Mesodermal cell (in vitro differentiated cells): ENCODE measurements around the gene LPCAT3.
A peak's percentile ranks its signal among the peaks of the same experiment; 100 is the strongest.

Source experiments
- H3K27ac ChIP-seq: 2 replicates; pipeline ENCODE4 v1.7.0; 2013; ENCODE audit warnings: mild to moderate bottlenecking, low read depth, low read length, moderate library complexity; ENCODE audit not compliant: severe bottlenecking
- H3K36me3 ChIP-seq: 2 replicates; pipeline ENCODE4 v1.7.1; 2013; ENCODE audit warnings: mild to moderate bottlenecking, low read length, moderate library complexity; ENCODE audit not compliant: control insufficient read depth, insufficient read depth
- H3K4me1 ChIP-seq: one replicate; pipeline ENCODE4 v1.7.1; 2013; ENCODE audit warnings: mild to moderate bottlenecking, low read length; ENCODE audit not compliant: insufficient read depth, control insufficient read depth, poor library complexity, severe bottlenecking
- H3K4me3 ChIP-seq: 2 replicates; pipeline ENCODE4 v1.7.0; 2013; ENCODE audit warnings: low read length, control low read depth, mild to moderate bottlenecking; ENCODE audit not compliant: insufficient read depth, poor library complexity, severe bottlenecking; ENCODE audit errors: extremely low read depth
- H3K9me3 ChIP-seq: 2 replicates; pipeline ENCODE4 v1.7.1; 2013; ENCODE audit warnings: mild to moderate bottlenecking, low read length, moderate library complexity; ENCODE audit not compliant: control insufficient read depth
- WGBS, 2 experiments: methylation state at CpG; one replicate each; pipeline ENCODE4 v1.1.5; 2013; ENCODE audit warnings: missing lambda C conversion rate in 2 of 2; ENCODE audit not compliant: insufficient coverage in 2 of 2; 5-methylcytosine and 5-hydroxymethylcytosine counted together

Gene LPCAT3

DNA sequence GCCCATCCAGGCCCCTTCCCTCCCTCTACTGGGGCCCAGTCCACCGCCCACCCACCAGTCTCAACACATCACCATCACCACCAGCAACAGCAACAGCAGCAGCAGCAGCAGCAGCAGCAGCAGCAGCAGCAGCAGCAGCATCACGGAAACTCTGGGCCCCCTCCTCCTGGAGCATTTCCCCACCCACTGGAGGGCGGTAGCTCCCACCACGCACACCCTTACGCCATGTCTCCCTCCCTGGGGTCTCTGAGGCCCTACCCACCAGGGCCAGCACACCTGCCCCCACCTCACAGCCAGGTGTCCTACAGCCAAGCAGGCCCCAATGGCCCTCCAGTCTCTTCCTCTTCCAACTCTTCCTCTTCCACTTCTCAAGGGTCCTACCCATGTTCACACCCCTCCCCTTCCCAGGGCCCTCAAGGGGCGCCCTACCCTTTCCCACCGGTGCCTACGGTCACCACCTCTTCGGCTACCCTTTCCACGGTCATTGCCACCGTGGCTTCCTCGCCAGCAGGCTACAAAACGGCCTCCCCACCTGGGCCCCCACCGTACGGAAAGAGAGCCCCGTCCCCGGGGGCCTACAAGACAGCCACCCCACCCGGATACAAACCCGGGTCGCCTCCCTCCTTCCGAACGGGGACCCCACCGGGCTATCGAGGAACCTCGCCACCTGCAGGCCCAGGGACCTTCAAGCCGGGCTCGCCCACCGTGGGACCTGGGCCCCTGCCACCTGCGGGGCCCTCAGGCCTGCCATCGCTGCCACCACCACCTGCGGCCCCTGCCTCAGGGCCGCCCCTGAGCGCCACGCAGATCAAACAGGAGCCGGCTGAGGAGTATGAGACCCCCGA, 81.4 kb downstream of the LPCAT3 start:
- Histone ChIP-seq H3K36me3 (peaks cover 89% of the 10 kb centered on the region), H3K4me3 (peak overlapping the region; percentile 38), H3K27ac (peak overlapping the region; percentile 91), H3K9me3 (no peaks in the 10 kb centered on the region), H3K4me1 (peaks cover 10% of the 10 kb centered on the region)
- 86 to 91% methylated on average over 27 to 36 of the region's 36 CpGs for WGBS, 2 experiments

DNA sequence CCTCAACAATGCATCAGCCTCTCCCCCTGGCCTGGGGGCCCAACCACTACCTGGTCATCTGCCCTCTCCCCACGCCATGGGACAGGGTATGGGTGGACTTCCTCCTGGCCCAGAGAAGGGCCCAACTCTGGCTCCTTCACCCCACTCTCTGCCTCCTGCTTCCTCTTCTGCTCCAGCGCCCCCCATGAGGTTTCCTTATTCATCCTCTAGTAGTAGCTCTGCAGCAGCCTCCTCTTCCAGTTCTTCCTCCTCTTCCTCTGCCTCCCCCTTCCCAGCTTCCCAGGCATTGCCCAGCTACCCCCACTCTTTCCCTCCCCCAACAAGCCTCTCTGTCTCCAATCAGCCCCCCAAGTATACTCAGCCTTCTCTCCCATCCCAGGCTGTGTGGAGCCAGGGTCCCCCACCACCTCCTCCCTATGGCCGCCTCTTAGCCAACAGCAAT, 82.1 kb downstream of the LPCAT3 start:
- 96 to 100% methylated on average over 3 of the region's 3 CpGs for WGBS, 2 experiments
- peaks cover 87% of the 10 kb centered on the region for H3K36me3 ChIP-seq
- H3K27ac ChIP-seq: no peak overlapping the region
- H3K4me3 ChIP-seq: no peak overlapping the region
- H3K9me3 ChIP-seq: no peaks in the 10 kb centered on the region
- peaks cover 6% of the 10 kb centered on the region for H3K4me1 ChIP-seq

DNA sequence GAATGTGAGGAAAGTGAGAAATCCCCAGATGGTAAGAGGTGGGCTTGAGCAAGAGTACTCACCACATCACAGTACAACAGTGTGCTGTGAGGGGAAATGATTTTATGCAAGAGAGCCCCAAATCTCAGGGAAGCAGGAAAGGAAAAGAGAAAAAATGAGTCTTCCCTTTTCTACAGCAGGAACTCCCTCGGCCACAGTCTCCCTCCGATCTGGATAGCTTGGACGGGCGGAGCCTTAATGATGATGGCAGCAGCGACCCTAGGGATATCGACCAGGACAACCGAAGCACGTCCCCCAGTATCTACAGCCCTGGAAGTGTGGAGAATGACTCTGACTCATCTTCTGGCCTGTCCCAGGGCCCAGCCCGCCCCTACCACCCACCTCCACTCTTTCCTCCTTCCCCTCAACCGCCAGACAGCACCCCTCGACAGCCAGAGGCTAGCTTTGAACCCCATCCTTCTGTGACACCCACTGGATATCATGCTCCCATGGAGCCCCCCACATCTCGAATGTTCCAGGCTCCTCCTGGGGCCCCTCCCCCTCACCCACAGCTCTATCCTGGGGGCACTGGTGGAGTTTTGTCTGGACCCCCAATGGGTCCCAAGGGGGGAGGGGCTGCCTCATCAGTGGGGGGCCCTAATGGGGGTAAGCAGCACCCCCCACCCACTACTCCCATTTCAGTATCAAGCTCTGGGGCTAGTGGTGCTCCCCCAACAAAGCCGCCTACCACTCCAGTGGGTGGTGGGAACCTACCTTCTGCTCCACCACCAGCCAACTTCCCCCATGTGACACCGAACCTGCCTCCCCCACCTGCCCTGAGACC, 82.7 kb downstream of the LPCAT3 start:
- Histone ChIP-seq H3K36me3 (peaks cover 82% of the 10 kb centered on the region), H3K9me3 (no peaks in the 10 kb centered on the region), H3K4me3 (no peak overlapping the region), H3K4me1 (peaks cover 11% of the 10 kb centered on the region), H3K27ac (no peak overlapping the region)
- 90 to 97% methylated on average over 5 to 6 of the region's 14 CpGs for WGBS, 2 experiments

DNA sequence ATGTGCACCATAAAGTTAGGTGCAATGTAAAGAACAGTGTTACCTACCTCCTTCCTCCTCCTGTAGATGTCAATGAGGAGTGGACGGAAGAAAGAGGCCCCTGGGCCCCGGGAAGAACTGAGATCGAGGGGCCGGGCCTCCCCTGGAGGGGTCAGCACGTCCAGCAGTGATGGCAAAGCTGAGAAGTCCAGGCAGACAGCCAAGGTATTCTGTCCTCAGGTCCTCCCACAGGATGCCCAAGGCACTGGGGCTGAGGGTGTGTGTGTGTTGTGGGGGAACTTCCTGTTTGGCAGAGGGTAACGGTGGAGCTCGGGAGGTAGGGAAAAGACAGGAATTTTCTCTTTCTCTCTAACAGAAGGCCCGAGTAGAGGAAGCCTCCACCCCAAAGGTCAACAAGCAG, 84.2 kb downstream of the LPCAT3 start:
- Histone ChIP-seq H3K4me3 (no peak overlapping the region), H3K4me1 (peaks cover 23% of the 10 kb centered on the region), H3K9me3 (no peaks in the 10 kb centered on the region), H3K36me3 (peaks cover 78% of the 10 kb centered on the region), H3K27ac (no peak overlapping the region)
- WGBS, 2 experiments: 91 to 93% methylated on average over 4 to 5 of the region's 8 CpGs

DNA sequence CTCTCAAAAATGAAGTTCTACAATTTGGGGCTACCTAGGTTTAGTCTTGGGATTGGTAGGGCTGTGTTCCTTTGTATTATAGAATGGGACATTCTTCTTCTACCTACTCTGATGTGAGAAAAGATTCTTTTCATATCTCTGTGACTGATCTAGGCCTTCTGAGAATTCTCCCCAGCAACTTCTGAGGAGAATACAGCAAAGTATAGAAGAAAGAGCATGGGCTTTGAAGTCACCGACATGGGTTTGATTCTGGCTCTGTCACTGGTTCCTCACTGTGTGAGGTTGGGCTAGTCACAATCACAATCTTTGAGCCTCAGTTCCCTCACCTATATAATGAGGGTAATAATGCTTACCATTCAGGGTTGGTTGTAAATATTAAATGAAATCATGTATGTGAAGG, 85.5 kb downstream of the LPCAT3 start:
- Histone ChIP-seq H3K9me3 (no peaks in the 10 kb centered on the region), H3K27ac (no peak overlapping the region), H3K4me3 (no peak overlapping the region), H3K36me3 (peaks cover 69% of the 10 kb centered on the region), H3K4me1 (peaks cover 23% of the 10 kb centered on the region)
- 100% methylated on average over 1 of the region's 1 CpG; no CpG with 5 or more reads in 1 of the 2 experiments for WGBS, 2 experiments

DNA sequence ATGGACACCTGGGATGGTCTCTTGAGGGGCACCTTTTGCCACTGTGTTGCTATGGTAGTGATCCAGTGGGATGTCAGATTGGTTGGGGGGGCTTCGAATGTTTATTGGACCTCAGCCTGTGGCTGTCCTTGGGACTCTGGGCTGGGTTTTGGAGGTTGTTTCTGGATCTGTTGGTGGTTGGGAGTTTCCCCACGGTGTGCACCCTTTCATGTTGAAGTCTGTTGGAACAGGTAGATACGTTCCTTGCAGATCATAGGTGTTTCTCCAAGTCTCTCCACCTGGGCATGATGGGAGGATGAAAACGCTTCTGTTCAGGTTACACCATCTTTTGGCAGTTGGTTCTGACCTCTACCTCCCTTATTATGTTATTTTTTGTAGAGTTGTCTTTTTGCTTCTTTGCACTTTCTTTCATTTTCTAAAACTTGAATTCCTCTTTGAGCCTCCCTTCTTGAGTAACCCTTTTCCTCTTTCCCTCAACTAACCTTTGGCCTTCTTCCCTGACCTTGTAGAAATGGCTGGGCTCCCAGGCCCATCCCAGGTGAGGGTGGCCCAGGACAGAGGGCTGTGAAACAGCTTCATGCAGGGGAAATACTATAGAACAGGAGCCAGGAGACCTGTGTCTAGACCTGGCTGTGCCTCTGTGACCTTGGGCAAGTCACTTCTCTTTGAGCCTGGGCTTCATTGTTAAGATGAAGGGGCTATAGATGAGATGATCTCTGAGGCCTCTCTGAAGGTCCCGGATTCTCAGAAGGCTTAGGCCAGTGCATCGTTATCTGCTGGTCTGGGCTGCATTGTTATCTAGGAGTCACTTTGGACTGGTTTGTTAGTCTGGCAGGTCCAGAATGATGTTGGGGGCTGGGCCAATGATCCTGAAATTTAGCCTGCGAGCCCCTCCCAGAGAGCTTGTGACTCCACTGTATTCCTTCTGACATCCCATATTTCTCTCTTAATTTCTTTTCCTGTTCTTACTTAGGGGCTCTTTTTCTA, 88.5 kb downstream of the LPCAT3 start:
- Histone ChIP-seq H3K4me3 (peak overlapping the region; percentile 90), H3K36me3 (peaks cover 42% of the 10 kb centered on the region), H3K9me3 (no peaks in the 10 kb centered on the region), H3K27ac (no peak overlapping the region), H3K4me1 (peaks cover 40% of the 10 kb centered on the region)
- 74 to 83% methylated on average over 5 of the region's 7 CpGs for WGBS, 2 experiments

DNA sequence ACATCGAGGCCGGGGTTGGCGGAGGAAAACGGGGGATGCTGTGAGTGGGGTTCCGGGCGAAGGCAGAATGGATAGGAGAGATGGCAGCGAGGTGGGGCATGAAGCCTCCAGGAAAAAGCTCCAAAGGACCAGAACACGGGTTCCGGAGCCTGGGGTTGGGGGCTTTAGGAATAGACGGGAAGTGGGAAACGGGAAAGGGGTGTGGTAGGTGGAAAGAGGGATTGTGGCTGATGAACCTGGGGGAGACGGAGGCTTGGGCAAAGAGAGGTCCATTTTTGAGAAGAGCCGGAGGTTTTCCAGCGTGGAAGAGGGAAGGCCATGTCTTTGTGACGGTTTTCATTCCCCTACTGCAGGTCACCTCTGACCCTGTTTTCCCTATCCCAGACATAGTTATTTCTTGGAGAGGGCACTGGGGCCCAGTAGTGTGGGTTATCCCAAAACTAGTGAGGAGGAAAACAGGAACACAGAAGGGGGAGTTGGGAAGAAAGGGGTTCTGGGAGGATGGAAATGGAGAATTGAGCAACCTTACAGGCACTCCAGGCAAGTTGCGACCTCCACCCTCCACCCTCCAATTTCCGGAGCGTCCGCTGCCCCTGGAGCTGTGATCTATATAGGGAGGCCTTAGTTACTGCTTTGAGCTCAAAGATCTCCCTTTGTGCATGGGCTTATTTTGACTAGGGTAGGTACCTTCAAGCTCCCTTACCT, 89.4 kb downstream of the LPCAT3 start:
- Histone ChIP-seq H3K36me3 (peaks cover 33% of the 10 kb centered on the region), H3K4me3 (peak overlapping the region; percentile 90), H3K9me3 (no peaks in the 10 kb centered on the region), H3K27ac (peak overlapping the region; percentile 16), H3K4me1 (peaks cover 45% of the 10 kb centered on the region)
- 0 to 1% methylated on average over 12 to 14 of the region's 19 CpGs for WGBS, 2 experiments

DNA sequence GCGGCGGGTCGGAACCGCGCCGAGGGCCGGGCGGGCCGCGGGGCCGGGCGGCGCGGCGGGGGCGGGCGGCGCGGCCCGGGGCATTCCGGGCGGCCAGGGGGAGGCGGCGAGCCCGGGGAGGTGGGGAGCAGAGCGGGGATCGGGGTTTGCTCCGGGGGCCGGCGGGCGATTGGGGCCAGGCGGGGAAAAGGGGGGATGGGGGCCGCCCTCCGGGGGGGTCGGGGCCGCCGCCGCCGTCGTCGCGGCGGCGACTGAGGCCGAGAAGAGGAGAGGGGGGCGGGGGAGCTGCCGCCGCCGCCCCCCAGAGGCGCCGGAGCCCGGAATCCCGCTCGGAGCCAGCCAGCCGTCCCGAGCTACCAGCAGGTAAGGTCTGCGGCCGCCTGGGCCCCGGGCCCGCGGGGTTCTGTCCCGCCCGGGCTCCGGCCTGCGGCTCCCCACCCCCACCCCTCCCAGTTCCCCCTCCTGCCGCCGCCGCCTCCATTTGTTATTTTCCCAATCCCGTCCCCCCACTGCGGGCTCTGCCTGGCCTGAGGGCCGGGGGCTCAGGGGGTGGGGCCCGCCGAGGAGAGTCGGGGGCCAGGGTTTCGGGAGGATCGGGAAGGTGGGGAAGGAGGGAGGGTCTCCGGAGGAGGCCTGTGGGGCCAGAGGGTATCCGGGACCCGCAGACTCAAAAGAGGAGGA, 90.1 kb downstream of the LPCAT3 start:
- peak overlapping the region; percentile 90 for H3K4me3 ChIP-seq
- WGBS, 2 experiments: 0% methylated on average over 19 to 21 of the region's 79 CpGs
- peaks cover 33% of the 10 kb centered on the region for H3K36me3 ChIP-seq
- peak overlapping the region; percentile 2 for H3K27ac ChIP-seq
- no peaks in the 10 kb centered on the region for H3K9me3 ChIP-seq
- peaks cover 43% of the 10 kb centered on the region for H3K4me1 ChIP-seq

DNA sequence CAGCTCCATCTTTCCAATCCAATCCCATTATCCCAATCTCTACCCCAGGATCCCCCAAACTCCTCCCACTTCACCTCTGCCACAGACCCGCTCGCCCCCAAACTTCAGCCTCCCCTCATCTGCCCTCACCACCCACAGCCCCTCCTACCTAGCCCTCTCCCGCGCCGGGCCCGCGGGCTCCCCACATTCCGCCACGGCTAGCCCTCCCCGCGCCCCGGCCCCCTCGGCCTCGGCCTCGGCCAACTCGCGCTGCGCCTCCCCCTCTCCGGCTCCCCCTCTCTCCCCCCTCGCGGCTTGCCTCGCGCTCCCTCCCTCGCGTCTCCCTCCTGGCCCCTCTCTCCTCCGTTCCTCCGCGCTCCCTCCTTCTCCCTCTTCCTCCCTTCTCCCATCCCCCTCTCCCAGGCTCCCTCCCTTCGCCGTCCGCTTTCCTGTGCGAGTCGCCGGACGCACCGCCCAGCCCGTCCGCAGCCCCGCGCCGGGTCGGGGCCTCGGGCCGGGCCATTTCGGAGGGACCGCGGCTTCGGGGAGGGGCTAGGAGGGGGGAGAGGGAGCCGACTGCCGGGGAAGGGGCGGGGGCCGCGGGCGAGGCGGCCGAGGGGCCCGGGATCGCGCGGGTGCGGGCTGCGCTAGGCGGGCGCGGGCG, 90.8 kb downstream of the LPCAT3 start, which contains the start of gene ATN1:
Gene ATN1, plus strand, starts transcription at position 581 of the 643 bp plus-strand sequence. CDS start 6,043 bp downstream, outside the sequence.
- H3K27ac ChIP-seq: peak within 1 kb of the TSS; percentile 94
- peak within 1 kb of the TSS; percentile 90 for H3K4me3 ChIP-seq
- peaks cover 26% of the 10 kb centered on the region for H3K36me3 ChIP-seq
- 0 to 1% methylated on average over 31 to 33 of the region's 66 CpGs for WGBS, 2 experiments
- peaks cover 43% of the 10 kb centered on the region for H3K4me1 ChIP-seq
- no peaks in the 10 kb centered on the region for H3K9me3 ChIP-seq
